WTC11 (cell line): ENCODE measurements around the gene CCDC57. TPM values are rescaled to one million over a fixed set of nuclear protein-coding genes. Genes with fewer than 3 reads are reported as not detected.
A peak's percentile ranks its signal among the peaks of the same experiment; 100 is the strongest.

Experiments
- ATAC-seq: fragments of 200-7000 bp; cut with Tn5 transposase; 2 replicates; pipeline ENCODE4 v1.10.0; 2021; ENCODE audit warnings: mild to moderate bottlenecking, moderate library complexity
- CTCF ChIA-PET: fragments of 300-600 bp; sonication (Branson Sonifier 250); formaldehyde crosslinking; loops from one replicate; lab custom pipeline; 2021; ENCODE audit warnings: antibody characterized with exemption; lab: Charles Lee
- POLR2A ChIA-PET: fragments of 350-600 bp; sonication (Branson Sonifier 250); formaldehyde crosslinking; loops from one replicate; lab custom pipeline; 2021; ENCODE audit warnings: antibody characterized with exemption; lab: Charles Lee
- DNase-seq: peaks from one replicate; pipeline ENCODE4 v3.0.0; 2021; ENCODE audit warnings: low spot score
- H3K27ac Mint-ChIP-seq: 2 replicates; pipeline ENCODE4 v1.8.0; 2021; ENCODE audit warnings: mixed read lengths
- H3K27me3 Mint-ChIP-seq: 2 replicates; pipeline ENCODE4 v1.8.0; 2021; ENCODE audit warnings: low read depth, mild to moderate bottlenecking, moderate library complexity, mixed read lengths
- H3K36me3 Mint-ChIP-seq: 2 replicates; pipeline ENCODE4 v1.8.0; 2021; ENCODE audit warnings: mixed read lengths
- H3K4me1 Mint-ChIP-seq: 2 replicates; pipeline ENCODE4 v1.8.0; 2022; ENCODE audit warnings: mixed read lengths
- H3K4me3 Mint-ChIP-seq: 2 replicates; pipeline ENCODE4 v1.8.0; 2021; ENCODE audit warnings: mild to moderate bottlenecking, moderate library complexity, mixed read lengths
- H3K9me3 Mint-ChIP-seq: 2 replicates; pipeline ENCODE4 v1.8.0; 2021; ENCODE audit warnings: mixed read lengths
- ATF1 ChIP-seq: sonication (generic); formaldehyde crosslinking; IDR thresholded peaks from 2 replicates; pipeline ENCODE4 v1.8.1; 2023; ENCODE audit warnings: mild to moderate bottlenecking, moderate library complexity, missing genetic modification reagents
- CREB1 ChIP-seq: sonication (generic); formaldehyde crosslinking; IDR thresholded peaks from 2 replicates; pipeline ENCODE4 v1.8.0; 2023; ENCODE audit warnings: mild to moderate bottlenecking, missing genetic modification reagents
- E2F1 ChIP-seq: sonication (generic); formaldehyde crosslinking; IDR thresholded peaks from 2 replicates; pipeline ENCODE4 v1.8.0; 2022; ENCODE audit warnings: mild to moderate bottlenecking, missing genetic modification reagents
- E2F5 ChIP-seq: sonication (generic); formaldehyde crosslinking; IDR thresholded peaks from 2 replicates; pipeline ENCODE4 v1.8.1; 2022; ENCODE audit warnings: mild to moderate bottlenecking, moderate library complexity, missing genetic modification reagents
- FOXP1 ChIP-seq: sonication (generic); formaldehyde crosslinking; IDR thresholded peaks from 2 replicates; pipeline ENCODE4 v1.8.0; 2022; ENCODE audit warnings: missing genetic modification reagents, mild to moderate bottlenecking, moderate library complexity, borderline replicate concordance
- JUN ChIP-seq: sonication (generic); formaldehyde crosslinking; IDR thresholded peaks from 2 replicates; pipeline ENCODE4 v1.8.0; 2023; ENCODE audit warnings: mild to moderate bottlenecking, missing genetic modification reagents
- PRRX2 ChIP-seq: fragments of 250-450 bp; sonication (Bioruptor Pico); IDR thresholded peaks from 2 replicates; pipeline ENCODE4 v1.8.0; 2021; ENCODE audit warnings: mild to moderate bottlenecking
- RORB ChIP-seq: fragments of 250-450 bp; sonication (Bioruptor Pico); IDR thresholded peaks from 2 replicates; pipeline ENCODE4 v1.9.0; 2021; ENCODE audit warnings: mild to moderate bottlenecking
- SP1 ChIP-seq: sonication (generic); formaldehyde crosslinking; conservative IDR thresholded peaks from 2 replicates; pipeline ENCODE4 v1.8.1; 2022; ENCODE audit warnings: missing genetic modification reagents
- TCF7 ChIP-seq: sonication (generic); formaldehyde crosslinking; IDR thresholded peaks from 2 replicates; pipeline ENCODE4 v1.8.0; 2022; ENCODE audit warnings: mild to moderate bottlenecking, low read depth, missing genetic modification reagents, moderate library complexity
- USF2 ChIP-seq: sonication (generic); formaldehyde crosslinking; IDR thresholded peaks from 2 replicates; pipeline ENCODE4 v1.8.1; 2023; ENCODE audit warnings: mild to moderate bottlenecking, missing genetic modification reagents, moderate library complexity
- ZNF423 ChIP-seq: fragments of 250-450 bp; sonication (Bioruptor Pico); IDR thresholded peaks from 2 replicates; pipeline ENCODE4 v2.1.2; 2022; ENCODE audit warnings: mild to moderate bottlenecking, moderate library complexity
- ZNF512 ChIP-seq: sonication (generic); formaldehyde crosslinking; IDR thresholded peaks from 2 replicates; pipeline ENCODE4 v1.8.1; 2022; ENCODE audit warnings: missing genetic modification reagents, borderline replicate concordance
- total RNA-seq: library from RNA; stranded (reverse); gene quantifications from 3 replicates; pipeline ENCODE4 v1.2.3, GENCODE V29; 2021
- TF ChIP-seq, protein P1 (sequence below): sonication (generic); formaldehyde crosslinking; IDR thresholded peaks from 2 replicates; pipeline ENCODE4 v1.8.1; 2023; ENCODE audit warnings: mild to moderate bottlenecking, missing genetic modification reagents
- TF ChIP-seq, protein P2 (sequence below): fragments of 250-450 bp; sonication (Bioruptor Pico); IDR thresholded peaks from 2 replicates; pipeline ENCODE4 v1.9.0; 2021; ENCODE audit warnings: mild to moderate bottlenecking, borderline replicate concordance

CCDC57 gene
- total RNA-seq, 1 experiment from 2014 or later = 20.0 TPM

GRCh38 chr17:82229698-82230608, 17.3 kb upstream of the CCDC57 start:
- H3K4me1 Mint-ChIP-seq = peaks cover 4% of the 10 kb centered on the region

GRCh38 chr17:82228842-82229697, 16.4 kb upstream of the CCDC57 start, which contains the start of gene SLC16A3:
Gene SLC16A3 (plus strand): TSS chr17:82229042. CDS start chr17:82236009, 6,967 bp downstream.
- TF ChIP-seq JUN (no peak), FOXP1 (CRISPR knock-in tag) (no peak), TCF7 (CRISPR knock-in tag) (no peak), RORB (no peak)
- TF ChIP-seq, protein P1, sequence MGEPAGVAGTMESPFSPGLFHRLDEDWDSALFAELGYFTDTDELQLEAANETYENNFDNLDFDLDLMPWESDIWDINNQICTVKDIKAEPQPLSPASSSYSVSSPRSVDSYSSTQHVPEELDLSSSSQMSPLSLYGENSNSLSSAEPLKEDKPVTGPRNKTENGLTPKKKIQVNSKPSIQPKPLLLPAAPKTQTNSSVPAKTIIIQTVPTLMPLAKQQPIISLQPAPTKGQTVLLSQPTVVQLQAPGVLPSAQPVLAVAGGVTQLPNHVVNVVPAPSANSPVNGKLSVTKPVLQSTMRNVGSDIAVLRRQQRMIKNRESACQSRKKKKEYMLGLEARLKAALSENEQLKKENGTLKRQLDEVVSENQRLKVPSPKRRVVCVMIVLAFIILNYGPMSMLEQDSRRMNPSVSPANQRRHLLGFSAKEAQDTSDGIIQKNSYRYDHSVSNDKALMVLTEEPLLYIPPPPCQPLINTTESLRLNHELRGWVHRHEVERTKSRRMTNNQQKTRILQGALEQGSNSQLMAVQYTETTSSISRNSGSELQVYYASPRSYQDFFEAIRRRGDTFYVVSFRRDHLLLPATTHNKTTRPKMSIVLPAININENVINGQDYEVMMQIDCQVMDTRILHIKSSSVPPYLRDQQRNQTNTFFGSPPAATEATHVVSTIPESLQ (CRISPR knock-in tag) = no peak
- TF ChIP-seq, protein P2, sequence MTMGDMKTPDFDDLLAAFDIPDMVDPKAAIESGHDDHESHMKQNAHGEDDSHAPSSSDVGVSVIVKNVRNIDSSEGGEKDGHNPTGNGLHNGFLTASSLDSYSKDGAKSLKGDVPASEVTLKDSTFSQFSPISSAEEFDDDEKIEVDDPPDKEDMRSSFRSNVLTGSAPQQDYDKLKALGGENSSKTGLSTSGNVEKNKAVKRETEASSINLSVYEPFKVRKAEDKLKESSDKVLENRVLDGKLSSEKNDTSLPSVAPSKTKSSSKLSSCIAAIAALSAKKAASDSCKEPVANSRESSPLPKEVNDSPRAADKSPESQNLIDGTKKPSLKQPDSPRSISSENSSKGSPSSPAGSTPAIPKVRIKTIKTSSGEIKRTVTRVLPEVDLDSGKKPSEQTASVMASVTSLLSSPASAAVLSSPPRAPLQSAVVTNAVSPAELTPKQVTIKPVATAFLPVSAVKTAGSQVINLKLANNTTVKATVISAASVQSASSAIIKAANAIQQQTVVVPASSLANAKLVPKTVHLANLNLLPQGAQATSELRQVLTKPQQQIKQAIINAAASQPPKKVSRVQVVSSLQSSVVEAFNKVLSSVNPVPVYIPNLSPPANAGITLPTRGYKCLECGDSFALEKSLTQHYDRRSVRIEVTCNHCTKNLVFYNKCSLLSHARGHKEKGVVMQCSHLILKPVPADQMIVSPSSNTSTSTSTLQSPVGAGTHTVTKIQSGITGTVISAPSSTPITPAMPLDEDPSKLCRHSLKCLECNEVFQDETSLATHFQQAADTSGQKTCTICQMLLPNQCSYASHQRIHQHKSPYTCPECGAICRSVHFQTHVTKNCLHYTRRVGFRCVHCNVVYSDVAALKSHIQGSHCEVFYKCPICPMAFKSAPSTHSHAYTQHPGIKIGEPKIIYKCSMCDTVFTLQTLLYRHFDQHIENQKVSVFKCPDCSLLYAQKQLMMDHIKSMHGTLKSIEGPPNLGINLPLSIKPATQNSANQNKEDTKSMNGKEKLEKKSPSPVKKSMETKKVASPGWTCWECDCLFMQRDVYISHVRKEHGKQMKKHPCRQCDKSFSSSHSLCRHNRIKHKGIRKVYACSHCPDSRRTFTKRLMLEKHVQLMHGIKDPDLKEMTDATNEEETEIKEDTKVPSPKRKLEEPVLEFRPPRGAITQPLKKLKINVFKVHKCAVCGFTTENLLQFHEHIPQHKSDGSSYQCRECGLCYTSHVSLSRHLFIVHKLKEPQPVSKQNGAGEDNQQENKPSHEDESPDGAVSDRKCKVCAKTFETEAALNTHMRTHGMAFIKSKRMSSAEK (CRISPR knock-in tag) = no peak
- H3K27me3 Mint-ChIP-seq = peaks cover 30% of the 10 kb centered on the region
- H3K4me1 Mint-ChIP-seq = peaks cover 4% of the 10 kb centered on the region
- ATAC-seq (peak; percentile 11), DNase-seq (peak; percentile 49)
- ChIA-PET POLR2A (interaction anchor here (1.1 kb wide), 1 partner anchor 13 kb away, joined by 3 read pairs; no protein-coding TSS in a partner anchor), CTCF (interaction anchor here (0.8 to 1.4 kb wide), 2 partner anchors 23 to 199 kb away, joined by 4 read pairs; no protein-coding TSS in a partner anchor)
- H3K36me3 Mint-ChIP-seq = no peaks in the 10 kb centered on the region
- no peak within 1 kb of the TSS for H3K27ac Mint-ChIP-seq
- peak within 1 kb of the TSS; percentile 64 for H3K4me3 Mint-ChIP-seq
- no peaks in the 10 kb centered on the region for H3K9me3 Mint-ChIP-seq

More at GRCh38 chr17:82229698-82230608, 17.3 kb upstream of the CCDC57 start:
- POLR2A ChIA-PET = no interaction called here
- Mint-ChIP-seq H3K36me3 (no peaks in the 10 kb centered on the region), H3K4me3 (peak overlapping the region; percentile 64)
- DNase-seq (no peak), ATAC-seq (no peak)
- TF ChIP-seq CREB1 (CRISPR knock-in tag) (no peak), USF2 (CRISPR knock-in tag) (peak; percentile 21; the same call in 1 of the 2 replicates)
- TF ChIP-seq, all 79 proteins: peak for 1
- Mint-ChIP-seq H3K9me3 (no peaks in the 10 kb centered on the region), H3K27me3 (peaks cover 30% of the 10 kb centered on the region), H3K27ac (no peak overlapping the region; the same call in 1 of the 2 replicates)
- CTCF ChIA-PET = interaction anchor here (0.8 to 1.4 kb wide), 2 partner anchors 24 to 200 kb away, joined by 4 read pairs; no protein-coding TSS in a partner anchor

DNA sequence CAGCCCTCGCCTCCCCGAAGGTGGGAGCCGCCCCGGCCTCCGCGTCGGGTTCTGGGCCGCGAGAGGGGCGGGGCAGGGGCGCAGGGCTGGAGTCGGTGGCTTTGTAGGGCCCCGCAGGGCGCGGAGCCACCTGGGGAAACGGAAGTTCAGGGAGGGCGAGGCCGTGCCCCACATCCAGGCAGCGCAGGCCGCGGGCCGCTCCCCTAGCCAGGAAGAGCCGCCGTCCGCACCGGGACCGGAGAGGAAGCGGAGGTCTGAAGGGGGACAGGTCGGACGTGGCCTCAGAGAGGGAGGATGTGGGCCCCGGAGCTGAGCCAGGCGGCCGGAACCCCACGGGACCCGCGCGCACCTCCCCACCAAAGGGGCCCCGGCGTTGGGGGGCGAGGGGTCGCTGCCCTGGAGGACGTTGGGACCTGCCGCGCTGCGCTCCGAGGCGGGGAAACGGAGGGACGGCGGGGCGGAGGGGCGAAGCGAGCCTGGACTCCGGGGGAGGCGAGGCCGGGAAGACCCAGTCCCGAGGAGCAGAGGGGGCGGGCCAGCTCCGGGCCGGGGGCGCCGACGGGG, 15.7 kb upstream of the CCDC57 start:
- DNase-seq (peak; percentile 50), ATAC-seq (peak; percentile 8)
- H3K27me3 Mint-ChIP-seq = peaks cover 30% of the 10 kb centered on the region
- peak overlapping the region; percentile 61 for H3K4me3 Mint-ChIP-seq
- POLR2A ChIA-PET = interaction anchor here (1.1 kb wide), 1 partner anchor 14 kb away, joined by 3 read pairs; no protein-coding TSS in a partner anchor
- no peaks in the 10 kb centered on the region for H3K36me3 Mint-ChIP-seq
- H3K27ac Mint-ChIP-seq = no peak overlapping the region
- peaks cover 4% of the 10 kb centered on the region for H3K4me1 Mint-ChIP-seq
- H3K9me3 Mint-ChIP-seq = no peaks in the 10 kb centered on the region
- CTCF ChIA-PET = interaction anchor here (1.4 kb wide), 1 partner anchor 198 kb away, joined by 4 read pairs; no protein-coding TSS in a partner anchor
- TF ChIP-seq E2F1 (CRISPR knock-in tag) (no peak), E2F5 (CRISPR knock-in tag) (0 out of 2 replicates have a peak, but pooled peaks have one; percentile 22), ATF1 (no peak), ZNF423 (CRISPR knock-in tag) (no peak), ZNF512 (no peak), PRRX2 (CRISPR knock-in tag) (no peak), FOXP1 (CRISPR knock-in tag) (peak; percentile 36; the same call in 1 of the 2 replicates), SP1 (CRISPR knock-in tag) (peak; percentile 31; the same call in 1 of the 2 replicates)
